Measurements from ENCODE around the gene BEND5. TPM values are rescaled to one million over a fixed set of nuclear protein-coding genes. Genes with fewer than 3 reads are reported as not detected.

Gene BEND5
- total and polyA plus RNA-seq, 4 donors = 9.1 to 41.6 (median 27.6) TPM

DNA sequence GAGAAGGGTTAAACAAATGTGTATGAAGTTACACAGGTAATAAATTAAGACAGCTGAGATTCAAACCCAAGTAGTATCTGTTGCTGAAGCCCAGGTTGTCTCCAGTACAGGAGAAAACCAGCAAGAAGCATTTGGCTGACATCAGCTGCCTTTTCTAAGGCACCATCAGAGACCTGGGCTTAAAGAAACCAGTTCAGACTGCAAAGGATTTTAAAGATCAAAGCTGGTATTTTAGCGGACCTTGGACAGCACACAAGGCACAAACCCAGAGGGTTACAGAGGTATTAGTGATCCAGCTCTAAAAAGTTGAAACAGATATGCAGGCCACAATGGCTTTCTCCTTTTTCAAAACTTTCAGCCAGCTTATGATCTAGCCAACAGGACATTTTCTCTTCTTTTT lies 23.4 kb downstream of the BEND5 start:
- no peak for DNase-seq (ENCODE audit: low read depth in 4 of 6, low spot score in 6 of 6)
- Histone ChIP-seq H3K4me1 (ENCODE audit: control insufficient read depth, insufficient read depth, low read length) (no peaks in the 10 kb centered on the region), H3K36me3 (ENCODE audit: control insufficient read depth, insufficient read depth, low read length) (peaks cover 23% of the 10 kb centered on the region), H3K27me3 (ENCODE audit: control insufficient read depth, insufficient read depth, low read length) (no peaks in the 10 kb centered on the region), H3K9me3 (ENCODE audit: control insufficient read depth, insufficient read depth, low read length) (no peaks in the 10 kb centered on the region), H3K4me3 (ENCODE audit: low read depth, low read length) (no peak overlapping the region), H3K27ac (ENCODE audit: low read depth, low read length) (no peak overlapping the region)
- no CpG with 5 or more reads among the region's 1 CpG for WGBS (ENCODE audit: insufficient coverage)

DNA sequence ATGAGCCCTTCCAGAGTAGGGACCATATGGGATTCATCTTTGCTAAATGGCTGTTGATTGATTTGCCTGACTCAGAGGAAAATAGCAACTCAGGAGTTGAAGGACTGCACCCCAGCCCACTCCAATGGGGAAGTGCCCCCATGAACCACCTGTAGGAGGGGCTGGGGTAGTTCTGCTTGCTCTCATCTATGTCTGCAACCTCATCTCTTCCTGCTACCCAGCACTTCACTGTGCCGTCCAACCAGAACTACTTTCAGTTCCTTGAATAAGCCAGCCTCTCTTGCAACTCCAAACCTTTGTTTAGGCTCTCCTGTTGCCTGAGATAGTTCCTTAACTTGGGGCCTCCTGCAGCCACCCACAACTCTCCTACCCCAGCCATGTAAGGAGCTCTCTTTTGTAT lies 26.6 kb downstream of the BEND5 start:
- H3K9me3 ChIP-seq (ENCODE audit: control insufficient read depth, insufficient read depth, low read length) = no peaks in the 10 kb centered on the region
- no peaks in the 10 kb centered on the region for H3K27me3 ChIP-seq (ENCODE audit: control insufficient read depth, insufficient read depth, low read length)
- H3K27ac ChIP-seq (ENCODE audit: low read depth, low read length) = no peak overlapping the region
- H3K36me3 ChIP-seq (ENCODE audit: control insufficient read depth, insufficient read depth, low read length) = peaks cover 22% of the 10 kb centered on the region
- DNase-seq (ENCODE audit: low read depth in 4 of 6, low spot score in 6 of 6) = no peak
- H3K4me1 ChIP-seq (ENCODE audit: control insufficient read depth, insufficient read depth, low read length) = peaks cover 5% of the 10 kb centered on the region
- H3K4me3 ChIP-seq (ENCODE audit: low read depth, low read length) = no peak overlapping the region
- 100% methylated on average over 1 of the region's 1 CpG for WGBS (ENCODE audit: insufficient coverage)

DNA sequence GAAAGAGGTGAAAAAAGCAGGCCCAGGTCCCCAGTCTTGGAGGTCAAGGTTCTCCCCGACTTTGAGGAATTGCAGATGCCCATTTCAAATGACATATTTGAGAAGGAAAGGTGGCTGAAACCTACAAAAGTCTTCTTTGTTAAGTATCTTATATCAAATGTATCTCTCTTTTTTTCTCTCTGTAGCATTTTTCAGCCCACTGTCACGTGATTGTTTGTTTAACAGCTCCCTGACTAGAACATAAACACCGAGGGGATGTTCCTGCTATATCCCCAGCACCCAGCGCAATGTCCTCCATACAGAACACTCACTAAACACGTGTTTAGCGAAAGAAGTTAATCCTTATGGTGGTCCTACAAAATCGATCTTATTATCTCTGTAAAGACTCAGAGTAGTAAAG lies 27.6 kb downstream of the BEND5 start:
- peaks cover 21% of the 10 kb centered on the region for H3K36me3 ChIP-seq (ENCODE audit: control insufficient read depth, insufficient read depth, low read length)
- no peak for DNase-seq (ENCODE audit: low read depth in 4 of 6, low spot score in 6 of 6)
- 100% methylated on average over 2 of the region's 7 CpGs for WGBS (ENCODE audit: insufficient coverage)

DNA sequence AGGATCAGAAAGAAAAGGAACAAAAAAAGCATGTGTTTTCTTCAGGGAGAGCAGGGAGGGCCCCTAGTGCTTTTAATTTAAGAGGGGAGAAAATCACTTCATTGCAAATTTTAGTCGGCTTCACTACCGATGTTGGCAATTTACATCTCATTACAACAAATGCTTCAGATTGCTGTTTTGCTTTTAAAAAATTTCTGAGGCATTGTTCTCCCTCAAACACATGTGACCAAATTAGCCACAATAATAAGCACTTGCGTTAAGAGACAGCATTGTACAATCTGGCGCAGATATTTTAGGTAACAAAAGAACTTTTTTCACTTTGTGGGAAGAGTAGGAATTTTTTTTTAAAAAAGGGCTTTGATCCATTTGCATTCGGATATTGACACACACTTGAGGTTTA lies 29.8 kb downstream of the BEND5 start:
- no peak overlapping the region for H3K4me3 ChIP-seq (ENCODE audit: low read depth, low read length)
- no peak overlapping the region for H3K27ac ChIP-seq (ENCODE audit: low read depth, low read length)
- H3K9me3 ChIP-seq (ENCODE audit: control insufficient read depth, insufficient read depth, low read length) = no peaks in the 10 kb centered on the region
- no CpG with 5 or more reads among the region's 5 CpGs for WGBS (ENCODE audit: insufficient coverage)
- H3K36me3 ChIP-seq (ENCODE audit: control insufficient read depth, insufficient read depth, low read length) = peaks cover 21% of the 10 kb centered on the region
- peaks cover 5% of the 10 kb centered on the region for H3K4me1 ChIP-seq (ENCODE audit: control insufficient read depth, insufficient read depth, low read length)
- DNase-seq (ENCODE audit: low read depth in 4 of 6, low spot score in 6 of 6) = peak in 2 of 6 donors; percentile 40 to 67
- no peaks in the 10 kb centered on the region for H3K27me3 ChIP-seq (ENCODE audit: control insufficient read depth, insufficient read depth, low read length)

More for the DNA sequence above, 27.6 kb downstream of the BEND5 start:
- Histone ChIP-seq H3K4me3 (ENCODE audit: low read depth, low read length) (no peak overlapping the region), H3K27me3 (ENCODE audit: control insufficient read depth, insufficient read depth, low read length) (no peaks in the 10 kb centered on the region), H3K9me3 (ENCODE audit: control insufficient read depth, insufficient read depth, low read length) (no peaks in the 10 kb centered on the region), H3K4me1 (ENCODE audit: control insufficient read depth, insufficient read depth, low read length) (peaks cover 5% of the 10 kb centered on the region), H3K27ac (ENCODE audit: low read depth, low read length) (no peak overlapping the region)

DNA sequence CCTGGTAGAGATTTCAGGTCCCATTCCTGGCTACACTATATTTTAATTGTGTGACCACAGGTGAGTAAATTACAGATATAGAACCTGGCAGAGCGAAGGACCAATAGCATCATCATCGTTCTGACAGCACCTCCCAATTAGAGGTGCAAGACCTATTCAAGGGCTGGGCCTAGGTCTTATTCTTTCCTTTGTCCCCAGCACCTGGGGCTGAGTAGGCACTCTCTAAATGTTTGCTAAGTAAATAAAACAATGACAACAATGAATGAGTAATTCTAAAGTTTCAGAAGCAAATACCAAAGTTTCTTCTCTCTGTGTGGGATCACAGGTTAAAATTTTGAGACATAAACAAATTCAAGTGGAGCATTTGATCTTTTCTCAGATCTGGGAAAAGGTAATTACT lies 32.7 kb downstream of the BEND5 start:
- no peaks in the 10 kb centered on the region for H3K9me3 ChIP-seq (ENCODE audit: control insufficient read depth, insufficient read depth, low read length)
- H3K4me3 ChIP-seq (ENCODE audit: low read depth, low read length) = no peak overlapping the region
- peaks cover 5% of the 10 kb centered on the region for H3K4me1 ChIP-seq (ENCODE audit: control insufficient read depth, insufficient read depth, low read length)
- no CpG with 5 or more reads among the region's 2 CpGs for WGBS (ENCODE audit: insufficient coverage)
- no peaks in the 10 kb centered on the region for H3K27me3 ChIP-seq (ENCODE audit: control insufficient read depth, insufficient read depth, low read length)
- peaks cover 15% of the 10 kb centered on the region for H3K36me3 ChIP-seq (ENCODE audit: control insufficient read depth, insufficient read depth, low read length)
- H3K27ac ChIP-seq (ENCODE audit: low read depth, low read length) = no peak overlapping the region
- no peak for DNase-seq (ENCODE audit: low read depth in 4 of 6, low spot score in 6 of 6)

DNA sequence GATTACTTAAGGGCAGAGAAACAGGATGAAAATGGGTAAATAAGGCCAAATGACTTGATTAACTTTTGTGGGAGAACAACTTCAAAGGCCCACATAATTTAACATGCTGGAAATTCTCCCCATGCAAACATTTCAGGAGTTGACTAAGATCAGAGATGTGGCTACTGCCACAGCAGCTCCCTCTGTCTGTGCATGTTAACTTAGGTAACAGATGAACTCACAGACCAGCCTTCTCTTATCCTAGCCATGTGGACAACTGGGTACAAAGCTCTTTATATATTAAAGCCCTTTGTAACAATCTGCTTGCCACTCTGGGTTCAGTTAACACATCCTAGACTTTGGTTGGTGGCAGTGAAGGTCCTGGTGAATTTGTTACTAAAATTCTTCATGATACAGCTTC lies 33.2 kb downstream of the BEND5 start:
- no peak overlapping the region for H3K27ac ChIP-seq (ENCODE audit: low read depth, low read length)
- peaks cover 5% of the 10 kb centered on the region for H3K4me1 ChIP-seq (ENCODE audit: control insufficient read depth, insufficient read depth, low read length)

DNA sequence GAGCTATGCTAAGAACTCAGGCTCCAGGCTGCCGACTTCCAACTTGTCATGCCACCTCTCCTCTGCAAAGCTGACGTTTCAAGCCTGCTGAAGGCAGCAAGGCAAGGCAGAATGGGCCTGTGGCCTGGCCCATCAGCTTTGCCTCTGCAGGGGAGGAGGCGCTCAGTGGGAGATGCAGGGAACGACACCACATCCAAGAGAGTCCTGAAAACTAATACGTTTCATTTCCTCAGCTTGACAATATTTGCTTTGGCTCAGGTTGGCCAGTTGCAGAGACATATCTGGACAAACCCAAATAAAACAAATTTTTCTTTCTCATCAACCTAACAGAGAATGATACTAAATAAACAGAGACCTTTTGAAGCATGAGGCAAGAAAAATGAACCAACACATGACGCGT lies 35.3 kb downstream of the BEND5 start:
- Histone ChIP-seq H3K4me3 (ENCODE audit: low read depth, low read length) (no peak overlapping the region), H3K27ac (ENCODE audit: low read depth, low read length) (no peak overlapping the region), H3K27me3 (ENCODE audit: control insufficient read depth, insufficient read depth, low read length) (no peaks in the 10 kb centered on the region), H3K36me3 (ENCODE audit: control insufficient read depth, insufficient read depth, low read length) (peaks cover 10% of the 10 kb centered on the region), H3K4me1 (ENCODE audit: control insufficient read depth, insufficient read depth, low read length) (peaks cover 5% of the 10 kb centered on the region), H3K9me3 (ENCODE audit: control insufficient read depth, insufficient read depth, low read length) (no peaks in the 10 kb centered on the region)
- peak in 1 of 6 donors; percentile 72 for DNase-seq (ENCODE audit: low read depth in 4 of 6, low spot score in 6 of 6)
- 78% methylated on average over 5 of the region's 7 CpGs for WGBS (ENCODE audit: insufficient coverage)

More for the DNA sequence above, 33.2 kb downstream of the BEND5 start:
- DNase-seq (ENCODE audit: low read depth in 4 of 6, low spot score in 6 of 6) = no peak
- Histone ChIP-seq H3K4me3 (ENCODE audit: low read depth, low read length) (no peak overlapping the region), H3K27me3 (ENCODE audit: control insufficient read depth, insufficient read depth, low read length) (no peaks in the 10 kb centered on the region), H3K36me3 (ENCODE audit: control insufficient read depth, insufficient read depth, low read length) (peaks cover 11% of the 10 kb centered on the region), H3K9me3 (ENCODE audit: control insufficient read depth, insufficient read depth, low read length) (no peaks in the 10 kb centered on the region)

DNA sequence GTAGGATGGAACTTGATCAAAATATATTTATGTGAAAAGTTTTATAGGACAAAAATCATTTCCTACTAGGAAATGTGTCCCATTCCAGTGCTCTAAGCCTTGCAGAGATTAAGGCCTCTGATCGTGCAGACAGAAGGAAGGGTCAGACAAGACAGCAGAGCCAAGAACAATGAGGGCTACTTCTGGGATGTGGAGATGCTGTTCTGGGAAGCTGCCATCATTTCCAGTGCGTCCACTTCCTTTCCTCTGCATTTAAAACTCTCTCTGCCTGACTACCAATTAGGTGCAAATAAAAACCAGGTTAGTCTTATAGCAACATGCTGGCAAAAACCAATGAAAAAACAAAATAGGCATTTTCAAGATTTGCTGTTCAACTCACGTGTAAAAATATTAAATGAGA lies 36.1 kb downstream of the BEND5 start:
- 83% methylated on average over 1 of the region's 3 CpGs for WGBS (ENCODE audit: insufficient coverage)
- Histone ChIP-seq H3K27me3 (ENCODE audit: control insufficient read depth, insufficient read depth, low read length) (no peaks in the 10 kb centered on the region), H3K4me1 (ENCODE audit: control insufficient read depth, insufficient read depth, low read length) (peaks cover 3% of the 10 kb centered on the region), H3K9me3 (ENCODE audit: control insufficient read depth, insufficient read depth, low read length) (no peaks in the 10 kb centered on the region), H3K27ac (ENCODE audit: low read depth, low read length) (no peak overlapping the region), H3K36me3 (ENCODE audit: control insufficient read depth, insufficient read depth, low read length) (peaks cover 15% of the 10 kb centered on the region), H3K4me3 (ENCODE audit: low read depth, low read length) (no peak overlapping the region)
- peak in 1 of 6 donors; percentile 42 for DNase-seq (ENCODE audit: low read depth in 4 of 6, low spot score in 6 of 6)

DNA sequence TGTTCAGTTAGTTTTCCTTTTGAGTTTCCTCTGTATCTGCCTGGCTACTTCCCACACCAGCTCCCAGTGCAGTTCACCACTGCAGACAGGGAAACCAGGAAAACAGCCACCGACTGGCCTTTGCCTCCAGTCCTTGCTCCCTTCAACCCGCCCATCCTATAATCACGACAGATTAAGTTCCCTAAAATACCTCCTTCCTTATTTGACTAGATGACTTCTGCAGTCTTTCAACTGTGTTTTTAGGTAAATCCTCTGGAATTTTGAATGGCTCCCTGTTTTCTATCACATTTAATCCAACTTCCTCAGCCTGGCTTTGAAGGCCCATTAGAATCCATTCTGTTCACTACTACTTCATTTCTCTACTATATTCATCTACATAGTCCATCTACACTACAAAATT lies 37.6 kb downstream of the BEND5 start:
- H3K27ac ChIP-seq (ENCODE audit: low read depth, low read length) = no peak overlapping the region
- no peak overlapping the region for H3K4me3 ChIP-seq (ENCODE audit: low read depth, low read length)
- no peak for DNase-seq (ENCODE audit: low read depth in 4 of 6, low spot score in 6 of 6)
- peaks cover 23% of the 10 kb centered on the region for H3K36me3 ChIP-seq (ENCODE audit: control insufficient read depth, insufficient read depth, low read length)
- H3K9me3 ChIP-seq (ENCODE audit: control insufficient read depth, insufficient read depth, low read length) = no peaks in the 10 kb centered on the region
- no peaks in the 10 kb centered on the region for H3K27me3 ChIP-seq (ENCODE audit: control insufficient read depth, insufficient read depth, low read length)
- WGBS (ENCODE audit: insufficient coverage) = 100% methylated on average over 3 of the region's 3 CpGs
- H3K4me1 ChIP-seq (ENCODE audit: control insufficient read depth, insufficient read depth, low read length) = peaks cover 3% of the 10 kb centered on the region

DNA sequence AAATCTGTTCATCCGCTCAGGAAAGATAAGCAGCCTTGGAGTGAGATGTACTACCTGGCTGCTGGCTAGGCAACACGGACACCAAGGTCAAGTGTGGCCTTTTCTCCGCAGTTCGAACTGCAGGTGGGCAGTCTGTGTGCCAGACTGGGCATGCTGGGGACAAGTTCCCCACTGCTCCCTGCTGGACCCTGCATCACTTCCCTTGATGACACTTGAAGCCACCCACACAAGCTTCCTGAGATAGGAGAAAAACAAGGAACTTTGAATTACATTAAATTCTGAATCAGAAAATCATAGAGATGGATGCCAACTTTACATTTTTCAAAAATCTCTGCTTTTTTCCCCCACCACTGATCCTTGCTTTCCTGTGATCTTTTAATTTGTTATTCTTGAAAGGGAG lies 38.3 kb downstream of the BEND5 start:
- Histone ChIP-seq H3K27ac (ENCODE audit: low read depth, low read length) (no peak overlapping the region), H3K4me3 (ENCODE audit: low read depth, low read length) (no peak overlapping the region), H3K9me3 (ENCODE audit: control insufficient read depth, insufficient read depth, low read length) (no peaks in the 10 kb centered on the region), H3K27me3 (ENCODE audit: control insufficient read depth, insufficient read depth, low read length) (no peaks in the 10 kb centered on the region), H3K4me1 (ENCODE audit: control insufficient read depth, insufficient read depth, low read length) (peaks cover 3% of the 10 kb centered on the region), H3K36me3 (ENCODE audit: control insufficient read depth, insufficient read depth, low read length) (peaks cover 28% of the 10 kb centered on the region)
- no peak for DNase-seq (ENCODE audit: low read depth in 4 of 6, low spot score in 6 of 6)
- WGBS (ENCODE audit: insufficient coverage) = 92% methylated on average over 4 of the region's 4 CpGs

All from spinal cord (tissue), 10 donors.